Lower lobe of right lung (tissue), 2 donors: ENCODE data around the gene GON4L. TPM values are rescaled to one million over a fixed set of nuclear protein-coding genes. Genes with fewer than 3 reads are reported as not detected.

Experiments used
- ATAC-seq, 2 donors: fragments of 200-7000 bp; cut with Tn5 transposase; one replicate each; pipeline ENCODE4 v1.9.1; 2020 to 2022; ENCODE audit warnings: mild to moderate bottlenecking in 2 of 2, moderate library complexity in 2 of 2
- DNase-seq: peaks from one replicate; pipeline ENCODE4 v3.0.0-alpha.2; 2020
- H3K27ac ChIP-seq: fragments of 200-600 bp; one replicate; pipeline ENCODE4 v1.8.0; 2022
- H3K27me3 ChIP-seq: fragments of 200-600 bp; one replicate; pipeline ENCODE4 v1.8.0; 2022; ENCODE audit warnings: low read depth
- H3K36me3 ChIP-seq: fragments of 200-600 bp; one replicate; pipeline ENCODE4 v1.8.0; 2022; ENCODE audit warnings: mild to moderate bottlenecking
- H3K4me1 ChIP-seq: fragments of 200-600 bp; one replicate; pipeline ENCODE4 v1.8.0; 2022
- H3K4me3 ChIP-seq: fragments of 200-600 bp; one replicate; pipeline ENCODE4 v1.8.0; 2022; ENCODE audit warnings: mild to moderate bottlenecking
- H3K9me3 ChIP-seq: fragments of 200-600 bp; one replicate; pipeline ENCODE4 v1.8.0; 2022
- CTCF ChIP-seq: fragments of 200-600 bp; IDR thresholded peaks from one replicate; pipeline ENCODE4 v1.8.0; 2022; ENCODE audit warnings: antibody characterized with exemption, mild to moderate bottlenecking
- intact Hi-C: fragments of 100-400 bp; cut with DNase I; formaldehyde crosslinking; loops from one replicate; pipeline ENCODE4 v1.11.0; 2022
- total RNA-seq: library from RNA; stranded (reverse); fragmentation: NEBNext Ultra II Directional; extraction: Animal tissue kit (Norgen Biotek cat#: 25700); gene quantifications from one replicate; pipeline ENCODE4 v1.2.1, GENCODE V29; 2021
- donor health status: DM: no; HTN: yes; CAD: no; lungs with severe emphysema.

GON4L gene
- total RNA-seq, 1 donor from 2014 or later: 46.9 TPM

- H3K4me3 ChIP-seq: peak overlapping the region; percentile 55
- peaks cover 45% of the 10 kb centered on the region for H3K4me1 ChIP-seq
- peaks cover 4% of the 10 kb centered on the region for H3K36me3 ChIP-seq
- TF ChIP-seq CTCF: no peak
- peak; percentile 17 to 36 for ATAC-seq
- no peaks in the 10 kb centered on the region for H3K9me3 ChIP-seq
- intact Hi-C loops: no loop called here
- H3K27ac ChIP-seq: peak overlapping the region; percentile 78
- no peaks in the 10 kb centered on the region for H3K27me3 ChIP-seq
- DNase-seq: peak; percentile 66
These were observed 3.2 kb upstream of the GON4L start for GRCh38 chr1:155859881-155860871.

- Histone ChIP-seq H3K27me3 (no peaks in the 10 kb centered on the region), H3K36me3 (peaks cover 11% of the 10 kb centered on the region), H3K4me1 (peaks cover 45% of the 10 kb centered on the region), H3K27ac (peak within 1 kb of the TSS; percentile 78), H3K9me3 (no peaks in the 10 kb centered on the region), H3K4me3 (peak within 1 kb of the TSS; percentile 55)
- intact Hi-C loops: no loop called here
- TF ChIP-seq CTCF: no peak
- ATAC-seq (peak; percentile 95 to 96), DNase-seq (peak; percentile 95)
These were observed 2.3 kb upstream of the GON4L start, which contains the start of gene SYT11 for GRCh38 chr1:155859234-155859829. Gene SYT11, plus strand, starts transcription at chr1:155859567. Its CDS starts 195 bp downstream, at chr1:155859762.

GRCh38 chr1:155858800-155859233 lies 1.8 kb upstream of the GON4L start:
- Histone ChIP-seq H3K9me3 (no peaks in the 10 kb centered on the region), H3K4me1 (peaks cover 45% of the 10 kb centered on the region), H3K27ac (peak overlapping the region; percentile 78), H3K36me3 (peaks cover 16% of the 10 kb centered on the region), H3K4me3 (peak overlapping the region; percentile 55), H3K27me3 (no peaks in the 10 kb centered on the region)
- intact Hi-C loops: no loop called here
- peak in 1 of 2 donors; percentile 1 for ATAC-seq
- TF ChIP-seq CTCF: no peak
- DNase-seq: no peak

- no peaks in the 10 kb centered on the region for H3K27me3 ChIP-seq
- TF ChIP-seq CTCF: no peak
- peak overlapping the region; percentile 84 for H3K4me3 ChIP-seq
- H3K36me3 ChIP-seq: peaks cover 40% of the 10 kb centered on the region
- H3K9me3 ChIP-seq: no peaks in the 10 kb centered on the region
- H3K4me1 ChIP-seq: peaks cover 45% of the 10 kb centered on the region
- ATAC-seq: no peak
- H3K27ac ChIP-seq: peak overlapping the region; percentile 88
- DNase-seq: no peak
- intact Hi-C loops: no loop called here
These were observed 598 bp downstream of the GON4L start for GRCh38 chr1:155856257-155856974.

- H3K27ac ChIP-seq: no peak overlapping the region
- peaks cover 90% of the 10 kb centered on the region for H3K36me3 ChIP-seq
- DNase-seq: no peak
- peaks cover 7% of the 10 kb centered on the region for H3K4me1 ChIP-seq
- ATAC-seq: no peak
- H3K9me3 ChIP-seq: no peaks in the 10 kb centered on the region
- no peak overlapping the region for H3K4me3 ChIP-seq
- no peaks in the 10 kb centered on the region for H3K27me3 ChIP-seq
- no peak for TF ChIP-seq CTCF
- intact Hi-C loops: no loop called here
These were observed 6.7 kb downstream of the GON4L start for GRCh38 chr1:155850345-155850744.
